Right lung (tissue), 5 donors: ENCODE data around the gene KIF26A. TPM values are rescaled to one million over a fixed set of nuclear protein-coding genes. Genes with fewer than 3 reads are reported as not detected.

Experiments
- DNase-seq, 2 donors: peaks; one replicate each; pipeline ENCODE4 v3.0.0-alpha.2; 2013
- polyA plus RNA-seq, 5 donors: library from polyadenylated mRNA; unstranded; fragments of 120-200 nt; gene quantifications; one replicate each; pipeline versions ENCODE4 v1.2.1 to v1.2.3, GENCODE V29; 2013; ENCODE audit warnings: inconsistent platforms in 1 of 5, low replicate concordance in 1 of 5; ENCODE audit not compliant: insufficient read length in 5 of 5, insufficient read depth in 1 of 5

KIF26A gene
- polyA plus RNA-seq, 5 donors, result 10.5 to 29.6 (median 13.1) TPM

GRCh38 chr14:104174051-104174450, 35.7 kb downstream of the KIF26A start:
- no peak for DNase-seq

- DNase-seq, result no peak
These were observed 36.7 kb downstream of the KIF26A start for GRCh38 chr14:104175041-104175440.

- no peak for DNase-seq
These were observed 37.4 kb downstream of the KIF26A start for GRCh38 chr14:104175811-104176210.

GRCh38 chr14:104176611-104177010, 38.2 kb downstream of the KIF26A start:
- DNase-seq, result no peak

GRCh38 chr14:104177411-104177810, 39.0 kb downstream of the KIF26A start:
- DNase-seq, result no peak

- DNase-seq, result peak in 1 of 2 donors; percentile 74
These were observed 39.9 kb downstream of the KIF26A start for GRCh38 chr14:104178279-104178678.

- no peak for DNase-seq
These were observed 40.7 kb downstream of the KIF26A start for GRCh38 chr14:104179126-104179525.

- DNase-seq, result no peak
These were observed 41.3 kb downstream of the KIF26A start for GRCh38 chr14:104179564-104180129.

GRCh38 chr14:104180561-104181165, 42.3 kb downstream of the KIF26A start:
- DNase-seq, result no peak

GRCh38 chr14:104181761-104182530, 43.6 kb downstream of the KIF26A start:
- no peak for DNase-seq

GRCh38 chr14:104182857-104183425, 44.6 kb downstream of the KIF26A start:
- DNase-seq, result no peak

GRCh38 chr14:104183796-104184195, 45.4 kb downstream of the KIF26A start:
- DNase-seq, result no peak

- no peak for DNase-seq
These were observed 46.1 kb downstream of the KIF26A start for GRCh38 chr14:104184506-104184905.

GRCh38 chr14:104184911-104185499, 46.6 kb downstream of the KIF26A start:
- no peak for DNase-seq

GRCh38 chr14:104185916-104186495, 47.6 kb downstream of the KIF26A start:
- no peak for DNase-seq

- DNase-seq, result no peak
These were observed 48.2 kb downstream of the KIF26A start for GRCh38 chr14:104186575-104186974.

GRCh38 chr14:104187121-104187889, 48.9 kb downstream of the KIF26A start:
- DNase-seq, result no peak

GRCh38 chr14:104187931-104188726, 49.7 kb downstream of the KIF26A start:
- DNase-seq, result no peak

GRCh38 chr14:104188727-104189400, 50.5 kb downstream of the KIF26A start:
- no peak for DNase-seq
